ENCODE results near the gene RNF26.
"Not testable (repeated sequence)": the region's sequence is repeated elsewhere in the genome, so short reads cannot be mapped to it uniquely, and the experiment has no call there.

RNF26 gene

GRCh38 chr11:119371778-119372182 lies 37.5 kb downstream of the RNF26 start:
- peak; percentile 65 for DNase-seq (ENCODE audit: low spot score)

GRCh38 chr11:119372260-119373058 lies 38.1 kb downstream of the RNF26 start:
- DNase-seq (ENCODE audit: low spot score): no peak

- DNase-seq (ENCODE audit: low spot score): no peak
Measured at GRCh38 chr11:119373059-119373920, 39.0 kb downstream of the RNF26 start.

- DNase-seq (ENCODE audit: low spot score): peak; percentile 74
Measured at GRCh38 chr11:119373921-119374631, 39.7 kb downstream of the RNF26 start.

- DNase-seq (ENCODE audit: low spot score): no peak
Measured at GRCh38 chr11:119374632-119375336, 40.5 kb downstream of the RNF26 start.

GRCh38 chr11:119375337-119376196 lies 41.2 kb downstream of the RNF26 start:
- DNase-seq (ENCODE audit: low spot score): peak; percentile 79

GRCh38 chr11:119376197-119376847 lies 42.0 kb downstream of the RNF26 start:
- DNase-seq (ENCODE audit: low spot score): no peak

GRCh38 chr11:119377112-119377901 lies 43.0 kb downstream of the RNF26 start:
- no peak for DNase-seq (ENCODE audit: low spot score)

GRCh38 chr11:119377961-119378667 lies 43.8 kb downstream of the RNF26 start:
- DNase-seq (ENCODE audit: low spot score): no peak

- DNase-seq (ENCODE audit: low spot score): no peak
Measured at GRCh38 chr11:119378851-119379465, 44.6 kb downstream of the RNF26 start.

- DNase-seq (ENCODE audit: low spot score): no peak
Measured at GRCh38 chr11:119380160-119380826, 46.0 kb downstream of the RNF26 start.

GRCh38 chr11:119380827-119381180 lies 46.5 kb downstream of the RNF26 start:
- no peak for DNase-seq (ENCODE audit: low spot score)

- peak; percentile 97 for DNase-seq (ENCODE audit: low spot score)
Measured at GRCh38 chr11:119381181-119381988, 47.1 kb downstream of the RNF26 start, which contains the start of gene USP2. TSS of gene USP2 (minus strand) at chr11:119381690. CDS start at chr11:119373480, 8,210 bp downstream.

GRCh38 chr11:119382101-119382500 lies 47.8 kb downstream of the RNF26 start:
- DNase-seq (ENCODE audit: low spot score): no peak

GRCh38 chr11:119382513-119382912 lies 48.2 kb downstream of the RNF26 start:
- not testable (repeated sequence) for DNase-seq (ENCODE audit: low spot score)

- DNase-seq (ENCODE audit: low spot score): no peak
Measured at GRCh38 chr11:119384332-119384731, 50.0 kb downstream of the RNF26 start.
